OCI-LY1 (cell line): Measurements from ENCODE around the gene TNNI2.

Source experiments
- H2AFZ ChIP-seq: fragments of 200-600 bp; sonication (generic), shearing (Covaris generic); 2 replicates; pipeline ENCODE4 v1.6.0; 2014; ENCODE audit warnings: antibody characterized with exemption, mild to moderate bottlenecking, low read length
- H3F3A ChIP-seq: fragments of 200-600 bp; sonication (generic), shearing (Covaris generic); 2 replicates; pipeline ENCODE4 v1.6.0; 2014; ENCODE audit warnings: mild to moderate bottlenecking, antibody characterized with exemption, low read length, moderate library complexity; ENCODE audit not compliant: insufficient read depth
- H3K27ac ChIP-seq: fragments of 200-600 bp; sonication (generic); 2 replicates; pipeline ENCODE4 v1.5.1; 2014; ENCODE audit warnings: low read length, mixed run types, mild to moderate bottlenecking, low read depth; ENCODE audit not compliant: poor library complexity, severe bottlenecking
- H3K27me3 ChIP-seq: fragments of 200-600 bp; sonication (generic); 2 replicates; pipeline ENCODE4 v1.6.0; 2014; ENCODE audit warnings: antibody characterized with exemption, mild to moderate bottlenecking, low read length, moderate library complexity; ENCODE audit not compliant: insufficient read depth
- H3K36me3 ChIP-seq: fragments of 200-600 bp; sonication (generic); 2 replicates; pipeline ENCODE4 v1.6.1; 2014; ENCODE audit warnings: mild to moderate bottlenecking, antibody characterized with exemption, low read length, moderate library complexity, mixed read lengths; ENCODE audit not compliant: insufficient read depth
- H3K4me1 ChIP-seq: fragments of 200-600 bp; sonication (generic); 2 replicates; pipeline ENCODE4 v1.5.1; 2014; ENCODE audit warnings: mild to moderate bottlenecking, low read length, moderate library complexity; ENCODE audit not compliant: insufficient read depth, severe bottlenecking
- H3K4me2 ChIP-seq: fragments of 200-600 bp; sonication (generic), shearing (Covaris generic); 2 replicates; pipeline ENCODE4 v1.6.1; 2014; ENCODE audit warnings: low read length
- H3K4me3 ChIP-seq: fragments of 200-600 bp; sonication (generic); 2 replicates; pipeline ENCODE4 v1.5.1; 2014; ENCODE audit warnings: low read length, low read depth, mild to moderate bottlenecking, mixed read lengths; ENCODE audit not compliant: poor library complexity, severe bottlenecking
- H3K79me2 ChIP-seq: fragments of 200-600 bp; shearing (Covaris generic); 2 replicates; pipeline ENCODE4 v1.6.1; 2016; ENCODE audit warnings: mixed run types, low read length, mixed read lengths; ENCODE audit not compliant: insufficient read depth
- H3K9ac ChIP-seq: fragments of 200-600 bp; sonication (generic), shearing (Covaris generic); 2 replicates; pipeline ENCODE4 v1.6.1; 2014; ENCODE audit warnings: mild to moderate bottlenecking, low read length, mixed read lengths
- H3K9me2 ChIP-seq: fragments of 200-600 bp; sonication (generic), shearing (Covaris generic); 2 replicates; pipeline ENCODE4 v1.6.1; 2014; ENCODE audit warnings: low read depth, mild to moderate bottlenecking, low read length, mixed read lengths
- H3K9me3 ChIP-seq: fragments of 200-600 bp; shearing (Covaris generic); 2 replicates; pipeline ENCODE4 v1.6.1; 2014; ENCODE audit warnings: low read length, mixed read lengths
- H4K20me1 ChIP-seq: fragments of 200-600 bp; sonication (generic), shearing (Covaris generic); 2 replicates; pipeline ENCODE4 v1.6.0; 2016; ENCODE audit warnings: mild to moderate bottlenecking, low read length; ENCODE audit not compliant: insufficient read depth
- EZH2 ChIP-seq: fragments of 200-600 bp; sonication (generic), shearing (Covaris generic); IDR thresholded peaks from 2 replicates; pipeline ENCODE4 v1.8.0; 2017; ENCODE audit warnings: borderline replicate concordance, mixed run types, mild to moderate bottlenecking, antibody characterized with exemption, low read length, moderate library complexity, mixed read lengths
- TF ChIP-seq, protein P1 (sequence below): fragments of 200-600 bp; sonication (generic), shearing (Covaris generic); IDR thresholded peaks from 2 replicates; pipeline ENCODE4 v1.5.1; 2017; ENCODE audit warnings: mild to moderate bottlenecking, antibody characterized with exemption, low read length, moderate library complexity, mixed read lengths

The TNNI2 gene

DNA sequence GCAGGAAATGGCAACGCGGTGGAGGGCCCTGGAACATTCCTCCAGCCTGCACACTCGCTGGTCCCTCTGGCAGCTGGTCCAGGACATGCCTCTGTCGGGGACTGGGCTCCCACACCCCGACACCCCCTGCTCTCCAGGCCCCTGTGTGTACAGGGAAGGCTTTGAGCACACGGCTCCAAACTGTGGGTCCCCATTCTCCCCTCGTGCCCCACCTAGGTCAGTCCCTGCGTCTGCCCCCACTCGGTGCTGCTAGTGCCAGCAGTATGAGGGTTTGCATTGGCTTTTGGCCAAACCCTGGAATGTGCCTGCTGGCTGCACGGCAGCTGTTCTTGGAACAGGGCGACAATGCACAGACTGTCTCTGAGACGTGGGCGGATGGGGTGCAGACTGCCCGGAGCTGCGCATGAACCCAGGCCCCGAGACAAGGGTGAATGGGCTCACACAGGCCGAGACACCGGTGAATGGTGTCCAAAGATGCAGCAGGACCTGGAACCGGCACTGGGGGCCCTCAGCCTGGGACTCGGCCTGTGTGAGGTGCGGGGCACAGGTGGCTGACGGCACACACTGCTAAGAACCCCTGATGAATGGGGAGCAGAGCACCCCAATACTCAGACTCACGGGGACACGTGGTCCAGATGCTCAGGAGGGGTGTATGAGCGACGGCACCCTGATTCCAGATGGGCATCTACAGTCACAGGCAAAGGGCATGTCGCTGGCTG is 11.5 kb upstream of the TNNI2 start:
- Histone ChIP-seq H3K27ac (no peak overlapping the region), H3F3A (no peaks in the 10 kb centered on the region), H3K4me2 (no peak overlapping the region), H4K20me1 (no peaks in the 10 kb centered on the region), H2AFZ (no peak overlapping the region), H3K36me3 (no peaks in the 10 kb centered on the region), H3K9me3 (no peaks in the 10 kb centered on the region), H3K79me2 (no peaks in the 10 kb centered on the region), H3K9me2 (no peaks in the 10 kb centered on the region), H3K27me3 (no peaks in the 10 kb centered on the region; the same call in 1 of the 2 replicates), H3K9ac (no peak overlapping the region), H3K4me3 (no peak overlapping the region), H3K4me1 (no peaks in the 10 kb centered on the region)
- TF ChIP-seq, protein P1, sequence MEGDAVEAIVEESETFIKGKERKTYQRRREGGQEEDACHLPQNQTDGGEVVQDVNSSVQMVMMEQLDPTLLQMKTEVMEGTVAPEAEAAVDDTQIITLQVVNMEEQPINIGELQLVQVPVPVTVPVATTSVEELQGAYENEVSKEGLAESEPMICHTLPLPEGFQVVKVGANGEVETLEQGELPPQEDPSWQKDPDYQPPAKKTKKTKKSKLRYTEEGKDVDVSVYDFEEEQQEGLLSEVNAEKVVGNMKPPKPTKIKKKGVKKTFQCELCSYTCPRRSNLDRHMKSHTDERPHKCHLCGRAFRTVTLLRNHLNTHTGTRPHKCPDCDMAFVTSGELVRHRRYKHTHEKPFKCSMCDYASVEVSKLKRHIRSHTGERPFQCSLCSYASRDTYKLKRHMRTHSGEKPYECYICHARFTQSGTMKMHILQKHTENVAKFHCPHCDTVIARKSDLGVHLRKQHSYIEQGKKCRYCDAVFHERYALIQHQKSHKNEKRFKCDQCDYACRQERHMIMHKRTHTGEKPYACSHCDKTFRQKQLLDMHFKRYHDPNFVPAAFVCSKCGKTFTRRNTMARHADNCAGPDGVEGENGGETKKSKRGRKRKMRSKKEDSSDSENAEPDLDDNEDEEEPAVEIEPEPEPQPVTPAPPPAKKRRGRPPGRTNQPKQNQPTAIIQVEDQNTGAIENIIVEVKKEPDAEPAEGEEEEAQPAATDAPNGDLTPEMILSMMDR, result no peak
- TF ChIP-seq EZH2, result no peak

DNA sequence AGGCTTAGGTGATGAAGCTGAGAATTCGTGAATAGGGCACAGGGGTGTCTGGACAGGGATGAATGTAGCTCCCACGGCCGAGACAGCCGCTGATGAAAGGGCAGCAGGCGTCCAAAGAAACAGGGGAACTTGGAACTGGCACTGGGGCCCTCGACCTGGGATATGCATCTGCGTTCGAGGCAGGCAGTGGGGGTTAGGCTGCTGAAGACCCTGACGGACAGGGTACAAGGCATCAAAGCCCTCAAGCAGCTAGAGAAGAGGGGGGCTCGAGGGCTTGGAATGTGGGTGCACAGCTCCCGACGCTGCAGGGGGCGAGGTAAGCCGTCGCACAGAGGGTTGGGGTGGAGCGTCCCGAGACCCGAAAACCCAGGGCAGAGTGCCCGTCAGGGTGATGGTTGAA is 10.8 kb upstream of the TNNI2 start:
- Histone ChIP-seq H3K36me3 (no peaks in the 10 kb centered on the region), H3K4me2 (no peak overlapping the region), H4K20me1 (no peaks in the 10 kb centered on the region), H2AFZ (no peak overlapping the region), H3K27me3 (no peaks in the 10 kb centered on the region; the same call in 1 of the 2 replicates), H3K4me1 (no peaks in the 10 kb centered on the region), H3K9me3 (no peaks in the 10 kb centered on the region), H3F3A (no peaks in the 10 kb centered on the region), H3K9ac (no peak overlapping the region), H3K4me3 (no peak overlapping the region), H3K9me2 (no peaks in the 10 kb centered on the region), H3K27ac (no peak overlapping the region), H3K79me2 (no peaks in the 10 kb centered on the region)
- TF ChIP-seq, protein P1, result no peak
- TF ChIP-seq EZH2, result no peak

DNA sequence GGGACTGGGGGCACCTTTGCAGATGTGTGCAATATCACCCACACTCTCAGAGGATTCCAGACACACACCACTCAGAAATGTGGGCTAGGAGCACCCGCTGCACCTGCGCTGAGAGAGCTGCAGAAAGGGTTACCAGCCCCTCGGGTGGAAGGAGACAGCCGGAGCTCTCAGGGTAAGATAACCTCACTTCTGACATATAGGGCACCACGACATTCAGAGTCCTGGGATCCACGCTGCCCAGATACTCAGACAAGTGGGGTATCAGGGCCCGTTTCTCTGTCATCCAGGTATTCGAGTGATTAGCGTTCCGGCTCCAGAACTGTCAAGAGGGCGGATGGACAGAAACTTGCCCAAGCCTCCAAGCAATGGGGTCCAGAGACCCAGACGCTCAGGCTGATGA is 10.2 kb upstream of the TNNI2 start:
- Histone ChIP-seq H3K4me3 (no peak overlapping the region), H2AFZ (no peak overlapping the region), H3K9me2 (no peaks in the 10 kb centered on the region), H3K9ac (no peak overlapping the region), H3K27me3 (no peaks in the 10 kb centered on the region; the same call in 1 of the 2 replicates), H3K4me1 (no peaks in the 10 kb centered on the region), H3K27ac (no peak overlapping the region), H3K4me2 (no peak overlapping the region), H3K79me2 (no peaks in the 10 kb centered on the region), H3K9me3 (no peaks in the 10 kb centered on the region), H4K20me1 (no peaks in the 10 kb centered on the region), H3F3A (no peaks in the 10 kb centered on the region), H3K36me3 (no peaks in the 10 kb centered on the region)
- TF ChIP-seq, protein P1, result no peak
- TF ChIP-seq EZH2, result no peak
